H9 (cell line): ENCODE results near the gene CIAO1. TPM values are rescaled to one million over a fixed set of nuclear protein-coding genes. Genes with fewer than 3 reads are reported as not detected.
A peak's percentile ranks its signal among the peaks of the same experiment; 100 is the strongest.

Source experiments
- DNase-seq: peaks from one replicate; pipeline ENCODE4 v3.0.0-alpha.2; 2017
- H2AFZ ChIP-seq: one replicate; pipeline ENCODE4 v1.6.1; 2013; ENCODE audit warnings: mild to moderate bottlenecking, low read length, control low read depth, moderate library complexity
- H2AK5ac ChIP-seq: 2 replicates; pipeline ENCODE4 v1.6.1; 2013; ENCODE audit warnings: low read length, control low read depth, mixed read lengths; ENCODE audit not compliant: insufficient read length
- H2BK120ac ChIP-seq: one replicate; pipeline ENCODE4 v1.6.1; 2013; ENCODE audit warnings: low read depth, mild to moderate bottlenecking, low read length, control low read depth, inconsistent platforms; ENCODE audit not compliant: poor library complexity, severe bottlenecking
- H2BK12ac ChIP-seq: 2 replicates; pipeline ENCODE4 v1.6.1; 2013; ENCODE audit warnings: low read length, control low read depth, mixed read lengths, low read depth; ENCODE audit not compliant: insufficient read length
- H2BK15ac ChIP-seq: 2 replicates; pipeline ENCODE4 v1.6.1; 2013; ENCODE audit warnings: low read depth, low read length, control low read depth
- H2BK20ac ChIP-seq: one replicate; pipeline ENCODE4 v1.6.1; 2013; ENCODE audit warnings: low read depth, mild to moderate bottlenecking, low read length, control low read depth, inconsistent platforms; ENCODE audit not compliant: poor library complexity, severe bottlenecking
- H2BK5ac ChIP-seq: 2 replicates; pipeline ENCODE4 v1.6.1; 2013; ENCODE audit warnings: low read length, control low read depth, mixed read lengths; ENCODE audit not compliant: insufficient read length
- H3K14ac ChIP-seq: 2 replicates; pipeline ENCODE4 v1.6.1; 2013; ENCODE audit warnings: low read length, control low read depth; ENCODE audit not compliant: insufficient read depth
- H3K18ac ChIP-seq: 2 replicates; pipeline ENCODE4 v1.6.1; 2013; ENCODE audit warnings: low read depth, mild to moderate bottlenecking, mixed read lengths, low read length, control low read depth; ENCODE audit not compliant: insufficient read length
- H3K23ac ChIP-seq: 2 replicates; pipeline ENCODE4 v1.6.1; 2013; ENCODE audit warnings: low read length, control low read depth, mixed read lengths, low read depth; ENCODE audit not compliant: insufficient read length
- H3K23me2 ChIP-seq: 2 replicates; pipeline ENCODE4 v1.6.1; 2013; ENCODE audit warnings: low read depth, mild to moderate bottlenecking, mixed read lengths, low read length, control low read depth; ENCODE audit not compliant: insufficient read length, poor library complexity, severe bottlenecking
- H3K27ac ChIP-seq: 2 replicates; pipeline ENCODE4 v1.5.1; 2013; ENCODE audit warnings: low read length, control low read depth, mixed read lengths, low read depth; ENCODE audit not compliant: insufficient read length
- H3K27me3 ChIP-seq: 2 replicates; pipeline ENCODE4 v1.6.1; 2013; ENCODE audit warnings: low read length, control low read depth, inconsistent platforms; ENCODE audit not compliant: insufficient read depth
- H3K4ac ChIP-seq: 2 replicates; pipeline ENCODE4 v1.6.1; 2013; ENCODE audit warnings: low read depth, mild to moderate bottlenecking, control low read depth, inconsistent platforms, low read length, moderate library complexity
- H3K4me1 ChIP-seq: 2 replicates; pipeline ENCODE4 v1.6.1; 2013; ENCODE audit warnings: low read length, control low read depth, inconsistent platforms; ENCODE audit not compliant: insufficient read depth
- H3K4me2 ChIP-seq: 2 replicates; pipeline ENCODE4 v1.6.1; 2013; ENCODE audit warnings: low read length, control low read depth, mixed read lengths; ENCODE audit not compliant: insufficient read length, insufficient read depth
- H3K56ac ChIP-seq: 2 replicates; pipeline ENCODE4 v1.6.1; 2013; ENCODE audit warnings: low read depth, mild to moderate bottlenecking, mixed read lengths, low read length, control low read depth; ENCODE audit not compliant: insufficient read length
- H3K79me1 ChIP-seq: 2 replicates; pipeline ENCODE4 v1.6.1; 2013; ENCODE audit warnings: low read depth, mild to moderate bottlenecking, moderate library complexity, low read length, control low read depth, inconsistent platforms; ENCODE audit not compliant: insufficient read depth, poor library complexity, severe bottlenecking
- H3K79me2 ChIP-seq: 2 replicates; pipeline ENCODE4 v1.6.1; 2013; ENCODE audit warnings: low read length, control low read depth, inconsistent platforms; ENCODE audit not compliant: insufficient read depth
- H3K9ac ChIP-seq: 2 replicates; pipeline ENCODE4 v1.6.1; 2013; ENCODE audit warnings: low read length, control low read depth, mixed read lengths; ENCODE audit not compliant: insufficient read length; ENCODE audit errors: extremely low read depth
- H3K9me3 ChIP-seq: one replicate; pipeline ENCODE4 v1.6.1; 2013; ENCODE audit warnings: low read depth, low read length, inconsistent platforms; ENCODE audit not compliant: control insufficient read depth
- H3T11ph ChIP-seq: one replicate; pipeline ENCODE4 v1.6.1; 2013; ENCODE audit warnings: mild to moderate bottlenecking, low read length, control low read depth, inconsistent platforms
- H4K20me1 ChIP-seq: one replicate; pipeline ENCODE4 v1.6.1; 2013; ENCODE audit not compliant: control insufficient read depth, insufficient read length, insufficient read depth
- H4K5ac ChIP-seq: 2 replicates; pipeline ENCODE4 v1.6.1; 2013; ENCODE audit warnings: low read depth, mild to moderate bottlenecking, mixed read lengths, low read length, control low read depth; ENCODE audit not compliant: insufficient read length
- H4K8ac ChIP-seq: replicated peaks from 2 replicates; pipeline ENCODE4 v1.6.1; 2013; ENCODE audit warnings: low read length, control low read depth, mixed read lengths, low read depth; ENCODE audit not compliant: insufficient read length
- H4K91ac ChIP-seq: 2 replicates; pipeline ENCODE4 v1.6.1; 2013; ENCODE audit warnings: low read depth, mild to moderate bottlenecking, moderate library complexity, mixed read lengths, low read length, control low read depth; ENCODE audit not compliant: insufficient read length
- H3K27ac Mint-ChIP-seq, 3 experiments: 2 replicates in 2 of 3; 3 replicates in 1 of 3; pipeline ENCODE4 v1.8.0; 2020 to 2021; ENCODE audit warnings: mixed read lengths in 3 of 3, mild to moderate bottlenecking in 1 of 3, moderate library complexity in 1 of 3
- H3K27me3 Mint-ChIP-seq: 2 replicates; pipeline ENCODE4 v1.8.0; 2021; ENCODE audit warnings: low read depth, mild to moderate bottlenecking, moderate library complexity, mixed read lengths
- H3K36me3 Mint-ChIP-seq, 3 experiments: 2 replicates in 2 of 3; 3 replicates in 1 of 3; pipeline ENCODE4 v1.8.0; 2020 to 2021; ENCODE audit warnings: low read depth in 3 of 3, mixed read lengths in 3 of 3; ENCODE audit not compliant: insufficient read depth in 1 of 3
- H3K4me1 Mint-ChIP-seq, 2 experiments: 2 replicates each; pipeline ENCODE4 v1.8.0; 2020; ENCODE audit warnings: mixed read lengths in 2 of 2
- H3K4me3 Mint-ChIP-seq, 2 experiments: 2 replicates in 1 of 2; 3 replicates in 1 of 2; pipeline ENCODE4 v1.8.0; 2020 to 2021; ENCODE audit warnings: mild to moderate bottlenecking in 2 of 2, mixed read lengths in 2 of 2, moderate library complexity in 1 of 2
- H3K9me3 Mint-ChIP-seq, 2 experiments: 2 replicates in 1 of 2; 3 replicates in 1 of 2; pipeline ENCODE4 v1.8.0; 2020; ENCODE audit warnings: mild to moderate bottlenecking in 2 of 2, mixed read lengths in 2 of 2, moderate library complexity in 1 of 2
- CTCF ChIP-seq: fragments of 200-600 bp; sonication (generic); conservative IDR thresholded peaks from 3 replicates; pipeline ENCODE4 v1.8.0; 2021; ENCODE audit warnings: antibody characterized with exemption, mild to moderate bottlenecking
- WGBS: extraction: QIAGEN DNeasy Blood & Tissue Kit; methylation state at CpG from one replicate; pipeline ENCODE4 v1.1.7; 2013; ENCODE audit warnings: missing lambda C conversion rate, low lambda C conversion rate, mixed read lengths; ENCODE audit not compliant: insufficient read length; ENCODE audit errors: extremely low coverage; 5-methylcytosine and 5-hydroxymethylcytosine counted together
- total RNA-seq: library from RNA; stranded (reverse); gene quantifications from 2 replicates; pipeline ENCODE4 v1.2.1, GENCODE V29; 2021

The CIAO1 gene
- total RNA-seq, 1 experiment from 2014 or later: 67.6 TPM

- DNase-seq: no peak
- Histone ChIP-seq H4K8ac (no peak overlapping the region), H3K9me3 (no peaks in the 10 kb centered on the region), H2BK15ac (no peak overlapping the region), H2AK5ac (no peak overlapping the region), H3K18ac (no peak overlapping the region), H4K91ac (no peak overlapping the region), H4K20me1 (no peaks in the 10 kb centered on the region), H3T11ph (no peak overlapping the region), H2BK20ac (no peak overlapping the region), H3K4ac (no peak overlapping the region), H2BK120ac (no peak overlapping the region), H3K9ac (peak overlapping the region; percentile 59), H3K4me1 (peaks cover 3% of the 10 kb centered on the region; the same call in 1 of the 2 replicates), H2BK12ac (no peak overlapping the region), H2BK5ac (no peak overlapping the region), H3K27me3 (no peaks in the 10 kb centered on the region), H3K27ac (no peak overlapping the region), H3K23ac (no peak overlapping the region), H2AFZ (no peak overlapping the region), H3K4me2 (peak overlapping the region; percentile 70), H3K14ac (no peak overlapping the region), H3K56ac (no peak overlapping the region), H3K79me2 (peaks cover 5% of the 10 kb centered on the region; the same call in 1 of the 2 replicates), H3K79me1 (no peaks in the 10 kb centered on the region), H4K5ac (no peak overlapping the region), H3K23me2 (peaks cover 9% of the 10 kb centered on the region)
- H3K36me3 Mint-ChIP-seq: peaks cover 30 to 34% (median 32%) of the 10 kb centered on the region in 3 experiments; a peak in 6 of 7 replicates
- H3K4me1 Mint-ChIP-seq: peaks cover 19 to 21% of the 10 kb centered on the region in 2 experiments
- peak overlapping the region; percentile 91 to 99 (median 99); a peak in 5 of 7 replicates for H3K27ac Mint-ChIP-seq
- H3K27me3 Mint-ChIP-seq: peaks cover 2% of the 10 kb centered on the region; the same call in 1 of the 2 replicates
- H3K9me3 Mint-ChIP-seq: no peaks in the 10 kb centered on the region; a peak in 1 of 5 replicates
- no peak for TF ChIP-seq CTCF
- no CpG with 5 or more reads among the region's 3 CpGs for WGBS
- peak overlapping the region; percentile 97 to 99 for H3K4me3 Mint-ChIP-seq
These were observed 40.3 kb downstream of the CIAO1 start for GRCh38 chr2:96306370-96306769.
